Islet precursor cell (in vitro differentiated cells): ENCODE results near the gene RAP2A.

ENCODE experiments used
- DNase-seq: peaks from one replicate; pipeline ENCODE4 v3.0.0-alpha.2; 2018

The RAP2A gene

GRCh38 chr13:97456047-97456446 lies 22.1 kb downstream of the RAP2A start:
- no peak for DNase-seq

GRCh38 chr13:97459215-97459777 lies 25.3 kb downstream of the RAP2A start:
- DNase-seq = no peak

- DNase-seq = no peak
Observed at GRCh38 chr13:97460004-97460775, 26.2 kb downstream of the RAP2A start.

GRCh38 chr13:97460853-97461252 lies 26.9 kb downstream of the RAP2A start:
- no peak for DNase-seq

- DNase-seq = no peak
Observed at GRCh38 chr13:97464561-97464960, 30.6 kb downstream of the RAP2A start.

GRCh38 chr13:97466722-97467121 lies 32.8 kb downstream of the RAP2A start:
- DNase-seq = no peak

GRCh38 chr13:97468331-97468730 lies 34.4 kb downstream of the RAP2A start:
- no peak for DNase-seq

GRCh38 chr13:97471711-97472110 lies 37.7 kb downstream of the RAP2A start:
- no peak for DNase-seq

GRCh38 chr13:97474349-97474980 lies 40.5 kb downstream of the RAP2A start:
- DNase-seq = no peak

- no peak for DNase-seq
Observed at GRCh38 chr13:97475011-97475410, 41.0 kb downstream of the RAP2A start.

GRCh38 chr13:97477844-97478243 lies 43.9 kb downstream of the RAP2A start:
- no peak for DNase-seq

GRCh38 chr13:97478247-97478646 lies 44.3 kb downstream of the RAP2A start:
- no peak for DNase-seq

GRCh38 chr13:97483465-97483864 lies 49.5 kb downstream of the RAP2A start:
- no peak for DNase-seq

- no peak for DNase-seq
Observed at GRCh38 chr13:97484301-97484700, 50.3 kb downstream of the RAP2A start.

- DNase-seq = no peak
Observed at GRCh38 chr13:97485320-97485719, 51.4 kb downstream of the RAP2A start.

GRCh38 chr13:97490702-97491307 lies 56.8 kb downstream of the RAP2A start:
- no peak for DNase-seq

GRCh38 chr13:97491452-97491851 lies 57.5 kb downstream of the RAP2A start:
- no peak for DNase-seq

GRCh38 chr13:97492257-97492656 lies 58.3 kb downstream of the RAP2A start:
- DNase-seq = no peak

GRCh38 chr13:97492684-97493371 lies 58.9 kb downstream of the RAP2A start:
- no peak for DNase-seq

- DNase-seq = no peak
Observed at GRCh38 chr13:97493456-97493855, 59.5 kb downstream of the RAP2A start.

- DNase-seq = peak; percentile 71
Observed at GRCh38 chr13:97495678-97496077, 61.7 kb downstream of the RAP2A start.

GRCh38 chr13:97496511-97496910 lies 62.5 kb downstream of the RAP2A start:
- no peak for DNase-seq

- no peak for DNase-seq
Observed at GRCh38 chr13:97497400-97497799, 63.4 kb downstream of the RAP2A start.
